ACC112 (cell line): ENCODE data around the gene COL18A1.
A peak's percentile ranks its signal among the peaks of the same experiment; 100 is the strongest.

Experiments used
- H2AFZ ChIP-seq: fragments of 200-600 bp; sonication (generic); one replicate; pipeline ENCODE4 v1.6.0; 2017; ENCODE audit warnings: antibody characterized with exemption, low read length; ENCODE audit not compliant: unreplicated experiment
- H3K27ac ChIP-seq: fragments of 200-600 bp; sonication (generic); 2 replicates; pipeline ENCODE4 v1.5.1; 2014; ENCODE audit warnings: low read depth, mild to moderate bottlenecking, antibody characterized with exemption, low read length, moderate library complexity
- H3K27me3 ChIP-seq: fragments of 200-600 bp; sonication (generic); 2 replicates; pipeline ENCODE4 v1.6.1; 2014; ENCODE audit warnings: mild to moderate bottlenecking, antibody characterized with exemption, low read length, moderate library complexity, mixed read lengths; ENCODE audit not compliant: insufficient read depth
- H3K36me3 ChIP-seq: fragments of 200-600 bp; sonication (generic); 2 replicates; pipeline ENCODE4 v1.6.1; 2016; ENCODE audit warnings: mild to moderate bottlenecking, antibody characterized with exemption, low read length, moderate library complexity, mixed read lengths; ENCODE audit not compliant: insufficient read depth
- H3K4me1 ChIP-seq: fragments of 200-600 bp; sonication (generic); one replicate; pipeline ENCODE4 v1.6.1; 2016; ENCODE audit warnings: low read length, mixed read lengths; ENCODE audit not compliant: insufficient read depth, unreplicated experiment, control insufficient read depth
- H3K4me3 ChIP-seq: fragments of 200-600 bp; sonication (generic); 2 replicates; pipeline ENCODE4 v1.5.1; 2014; ENCODE audit warnings: mild to moderate bottlenecking, low read depth, low read length
- H3K79me2 ChIP-seq: fragments of 200-600 bp; sonication (generic); one replicate; pipeline ENCODE4 v1.6.0; 2016; ENCODE audit warnings: low read length; ENCODE audit not compliant: control insufficient read depth, unreplicated experiment, insufficient read depth

COL18A1 gene

DNA sequence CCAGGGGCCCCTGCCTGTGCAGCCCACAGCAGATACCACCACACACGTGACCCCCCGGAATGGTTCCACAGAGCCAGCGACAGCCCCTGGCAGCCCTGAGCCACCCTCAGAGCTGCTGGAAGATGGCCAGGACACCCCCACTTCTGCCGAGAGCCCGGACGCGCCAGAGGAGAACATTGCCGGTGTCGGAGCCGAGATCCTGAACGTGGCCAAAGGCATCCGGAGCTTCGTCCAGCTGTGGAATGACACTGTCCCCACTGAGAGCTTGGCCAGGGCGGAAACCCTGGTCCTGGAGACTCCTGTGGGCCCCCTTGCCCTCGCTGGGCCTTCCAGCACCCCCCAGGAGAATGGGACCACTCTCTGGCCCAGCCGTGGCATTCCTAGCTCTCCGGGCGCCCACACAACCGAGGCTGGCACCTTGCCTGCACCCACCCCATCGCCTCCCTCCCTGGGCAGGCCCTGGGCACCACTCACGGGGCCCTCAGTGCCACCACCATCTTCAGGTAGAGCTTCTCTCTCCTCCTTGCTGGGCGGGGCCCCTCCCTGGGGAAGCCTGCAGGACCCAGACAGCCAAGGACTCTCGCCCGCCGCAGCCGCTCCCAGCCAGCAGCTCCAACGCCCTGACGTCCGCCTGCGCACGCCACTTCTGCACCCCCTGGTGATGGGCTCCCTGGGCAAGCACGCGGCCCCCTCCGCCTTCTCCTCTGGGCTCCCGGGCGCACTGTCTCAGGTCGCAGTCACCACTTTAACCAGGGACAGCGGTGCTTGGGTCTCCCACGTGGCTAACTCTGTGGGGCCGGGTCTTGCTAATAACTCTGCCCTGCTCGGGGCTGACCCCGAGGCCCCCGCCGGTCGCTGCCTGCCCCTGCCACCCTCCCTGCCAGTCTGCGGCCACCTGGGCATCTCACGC is 51.0 kb downstream of the COL18A1 start:
- Histone ChIP-seq H3K27ac (no peak overlapping the region), H3K36me3 (peaks cover 2% of the 10 kb centered on the region; the same call in 1 of the 2 replicates), H3K27me3 (no peaks in the 10 kb centered on the region), H3K79me2 (no peaks in the 10 kb centered on the region), H3K4me3 (peak overlapping the region; percentile 73), H2AFZ (peak overlapping the region; percentile 80), H3K4me1 (peaks cover 21% of the 10 kb centered on the region)

DNA sequence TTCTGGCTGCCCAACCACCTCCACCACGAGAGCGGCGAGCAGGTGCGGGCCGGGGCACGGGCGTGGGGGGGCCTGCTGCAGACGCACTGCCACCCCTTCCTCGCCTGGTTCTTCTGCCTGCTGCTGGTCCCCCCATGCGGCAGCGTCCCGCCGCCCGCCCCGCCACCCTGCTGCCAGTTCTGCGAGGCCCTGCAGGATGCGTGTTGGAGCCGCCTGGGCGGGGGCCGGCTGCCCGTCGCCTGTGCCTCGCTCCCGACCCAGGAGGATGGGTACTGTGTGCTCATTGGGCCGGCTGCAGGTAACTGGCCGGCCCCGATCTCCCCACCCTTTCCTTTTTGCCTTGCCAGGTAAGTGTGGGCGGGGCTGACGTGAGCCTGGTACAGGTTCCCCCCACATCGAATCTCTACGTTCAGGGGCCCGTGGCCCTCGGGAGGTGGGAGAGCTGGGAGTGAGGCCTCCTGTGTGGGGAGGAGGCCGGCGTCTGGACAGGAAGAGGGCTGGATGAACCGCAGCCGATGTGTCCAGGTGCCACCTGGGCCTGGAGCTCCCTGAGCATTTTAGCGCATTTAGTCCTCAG is 51.7 kb downstream of the COL18A1 start:
- H3K79me2 ChIP-seq: no peaks in the 10 kb centered on the region

DNA sequence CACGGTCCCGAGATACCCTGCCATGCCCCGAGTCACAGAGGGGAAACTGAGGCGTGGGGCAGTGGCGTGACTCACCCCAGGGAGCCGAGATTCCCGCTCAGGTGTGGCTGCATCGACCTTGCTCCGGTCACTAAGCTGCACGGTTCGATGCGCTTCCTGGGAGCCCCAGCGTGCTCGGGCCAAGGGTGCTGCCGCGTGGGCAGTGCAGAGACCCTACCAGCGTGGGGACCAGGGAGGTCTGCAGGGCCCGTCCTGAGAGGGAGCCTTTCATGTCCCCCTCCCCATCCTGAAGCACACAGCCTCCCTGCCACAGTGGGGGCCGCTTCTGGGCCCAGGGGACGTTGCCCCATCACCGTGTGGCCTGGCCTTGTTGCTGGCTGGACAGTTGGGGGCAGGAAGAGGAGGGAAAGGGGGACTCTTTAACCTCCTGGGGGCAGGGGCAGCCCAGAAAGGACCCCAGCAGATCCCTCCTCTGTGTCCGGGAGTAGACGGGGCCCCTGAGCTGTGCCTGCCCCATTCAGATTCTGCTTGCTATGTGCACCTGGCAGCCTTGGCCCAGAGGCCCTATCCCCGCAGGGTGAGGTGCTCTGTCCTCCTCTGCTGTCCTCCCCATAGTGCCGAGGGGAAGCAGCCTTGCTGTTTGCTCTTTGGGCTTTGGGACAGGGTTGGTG is 52.3 kb downstream of the COL18A1 start:
- Histone ChIP-seq H3K4me3 (no peak overlapping the region), H3K27me3 (no peaks in the 10 kb centered on the region), H3K79me2 (no peaks in the 10 kb centered on the region), H3K4me1 (peaks cover 24% of the 10 kb centered on the region), H3K27ac (no peak overlapping the region), H3K36me3 (peaks cover 10% of the 10 kb centered on the region; the same call in 1 of the 2 replicates), H2AFZ (no peak overlapping the region)

More for the DNA sequence above, 51.7 kb downstream of the COL18A1 start:
- H3K27me3 ChIP-seq: no peaks in the 10 kb centered on the region
- H3K27ac ChIP-seq: no peak overlapping the region
- H3K4me3 ChIP-seq: 0 out of 2 replicates have a peak overlapping the region, but pooled peaks have one; percentile 73
- peaks cover 24% of the 10 kb centered on the region for H3K4me1 ChIP-seq
- peaks cover 9% of the 10 kb centered on the region; the same call in 1 of the 2 replicates for H3K36me3 ChIP-seq
- H2AFZ ChIP-seq: no peak overlapping the region

DNA sequence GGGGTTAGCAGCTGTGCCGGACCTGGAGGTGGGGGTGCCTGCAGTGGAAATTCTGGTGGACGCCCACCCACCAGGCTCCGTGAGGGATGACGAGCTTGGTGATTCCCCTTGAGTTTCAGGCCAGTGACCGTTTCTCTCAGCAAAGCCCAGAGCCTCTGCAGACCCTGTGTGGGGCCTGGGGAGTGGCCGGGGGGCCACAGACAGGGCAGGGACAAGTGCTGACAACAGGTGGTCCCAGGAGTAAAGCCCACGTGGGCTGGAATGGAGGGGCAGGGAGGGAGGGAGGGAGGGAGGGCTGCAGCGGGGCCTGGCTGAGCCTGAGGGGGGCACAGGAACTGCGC is 52.8 kb downstream of the COL18A1 start:
- Histone ChIP-seq H3K4me1 (peaks cover 24% of the 10 kb centered on the region), H3K36me3 (peaks cover 10% of the 10 kb centered on the region; the same call in 1 of the 2 replicates), H3K27me3 (no peaks in the 10 kb centered on the region), H2AFZ (no peak overlapping the region), H3K27ac (no peak overlapping the region), H3K4me3 (no peak overlapping the region), H3K79me2 (no peaks in the 10 kb centered on the region)

DNA sequence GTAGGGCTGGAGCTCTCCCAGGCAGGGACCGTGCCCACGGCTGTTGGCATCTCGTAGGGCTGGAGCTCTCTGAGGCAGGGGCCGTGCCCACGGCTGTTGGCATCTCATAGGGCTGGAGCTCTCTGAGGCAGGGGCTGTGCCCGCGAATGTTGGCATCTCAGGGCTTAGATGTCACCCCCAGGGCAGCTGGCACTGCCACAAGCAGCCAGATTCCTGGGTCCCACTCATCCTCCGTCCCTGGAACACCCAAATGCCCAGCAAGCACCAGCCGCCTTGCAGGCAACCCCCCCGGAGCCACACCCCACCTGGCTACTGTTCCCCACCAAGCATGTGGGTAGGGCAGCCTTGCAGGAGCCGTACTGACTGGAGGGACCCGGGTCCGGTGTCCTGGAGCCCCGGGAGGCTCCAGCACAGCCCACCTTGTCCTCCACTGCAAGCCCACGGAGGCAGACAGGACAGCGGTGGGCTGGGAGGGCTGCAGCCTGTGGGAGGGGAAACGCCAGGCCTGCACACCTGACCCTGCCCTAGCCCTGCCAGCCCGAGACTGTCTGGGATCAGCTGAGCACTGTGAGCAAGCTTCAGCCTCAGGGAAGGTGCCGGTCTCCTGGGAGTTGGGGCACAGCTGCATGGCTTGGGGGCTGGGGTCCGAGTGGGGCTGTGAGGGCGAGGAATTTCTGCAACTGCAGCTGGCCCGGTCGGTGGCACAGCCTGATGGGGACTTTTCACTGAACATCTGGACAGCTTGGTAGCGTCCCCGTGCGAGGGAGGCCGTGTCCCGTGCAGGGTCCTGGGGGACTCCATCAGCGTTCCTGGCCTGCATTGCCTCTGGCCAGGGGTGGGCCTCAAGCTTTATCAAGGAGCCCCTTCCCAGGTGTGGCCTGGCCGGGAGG is 53.6 kb downstream of the COL18A1 start:
- peaks cover 24% of the 10 kb centered on the region for H3K4me1 ChIP-seq
- H3K36me3 ChIP-seq: peaks cover 10% of the 10 kb centered on the region; the same call in 1 of the 2 replicates

DNA sequence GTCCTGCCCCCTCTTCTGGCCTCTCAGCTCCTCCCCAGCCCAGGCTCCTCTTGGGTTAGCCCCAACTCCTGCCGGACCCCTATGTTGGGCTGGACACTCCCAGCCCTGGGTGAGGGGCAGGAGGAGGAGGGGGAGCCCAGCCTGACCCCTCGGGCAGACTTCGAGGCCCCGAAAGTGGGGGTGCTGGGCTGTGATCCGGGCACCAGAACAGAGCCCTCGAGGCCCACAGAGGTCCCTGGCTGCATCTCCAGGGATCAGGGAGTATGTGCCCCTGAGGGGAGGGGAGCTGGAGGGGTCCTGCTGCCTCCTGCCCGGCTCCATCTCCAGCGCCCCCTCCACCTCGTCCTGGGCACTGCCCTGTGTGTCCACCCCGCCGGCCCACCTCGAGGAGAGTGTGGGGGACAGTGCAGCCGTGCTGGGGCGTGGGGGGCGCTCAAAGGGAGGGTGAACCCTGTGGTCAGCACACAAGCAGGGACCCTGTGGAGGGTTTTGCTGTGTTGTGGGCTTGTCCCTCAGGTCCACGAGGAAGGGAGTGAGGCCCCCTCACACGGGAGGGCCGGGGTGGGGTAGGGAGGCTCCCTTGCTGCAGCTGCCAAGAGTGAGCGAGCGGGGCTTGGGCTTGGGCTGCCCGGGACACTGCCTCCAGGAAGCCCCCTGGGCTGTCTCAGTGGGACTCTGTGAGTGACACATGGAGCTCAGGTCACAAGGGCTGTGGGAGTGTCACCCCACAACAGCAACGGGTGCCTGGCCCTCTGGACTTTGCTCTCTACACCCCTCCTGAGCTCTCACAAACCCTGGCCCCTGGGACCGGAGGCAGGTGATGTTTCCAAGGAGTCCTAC is 54.4 kb downstream of the COL18A1 start:
- Histone ChIP-seq H2AFZ (no peak overlapping the region), H3K79me2 (no peaks in the 10 kb centered on the region), H3K27ac (peak overlapping the region; percentile 94; the same call in 1 of the 2 replicates), H3K4me1 (peaks cover 24% of the 10 kb centered on the region), H3K36me3 (peaks cover 10% of the 10 kb centered on the region; the same call in 1 of the 2 replicates), H3K27me3 (no peaks in the 10 kb centered on the region), H3K4me3 (no peak overlapping the region)

More for the DNA sequence above, 53.6 kb downstream of the COL18A1 start:
- H3K27me3 ChIP-seq: no peaks in the 10 kb centered on the region
- no peaks in the 10 kb centered on the region for H3K79me2 ChIP-seq
- no peak overlapping the region for H2AFZ ChIP-seq
- no peak overlapping the region for H3K4me3 ChIP-seq
- H3K27ac ChIP-seq: no peak overlapping the region

DNA sequence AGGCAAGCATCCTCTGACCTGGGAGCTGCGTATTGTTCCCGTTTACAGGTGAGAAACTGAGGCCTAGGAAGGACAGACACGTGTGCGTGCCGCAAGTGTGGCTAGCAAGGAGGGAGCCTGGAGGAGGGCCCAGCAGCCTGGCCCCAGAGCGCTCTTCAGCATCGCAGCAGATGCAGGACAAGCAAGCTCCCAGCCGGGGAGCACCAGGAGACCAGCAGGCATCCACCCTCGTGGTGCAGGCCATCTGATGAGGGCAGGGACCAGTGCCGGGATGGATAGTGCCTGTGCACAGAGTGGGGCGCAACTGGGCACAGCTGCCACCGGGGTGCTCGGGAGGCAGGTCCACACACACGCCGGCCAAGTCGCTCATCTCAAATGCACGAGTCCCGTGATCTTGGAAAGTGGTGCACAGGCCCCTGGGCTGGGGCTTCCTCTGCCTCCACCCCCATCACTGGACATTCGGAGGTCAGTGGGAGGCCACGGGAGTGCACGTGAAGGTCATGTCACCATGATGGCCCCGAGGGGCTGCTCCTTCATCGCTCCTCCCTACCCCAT is 55.1 kb downstream of the COL18A1 start:
- 0 out of 2 replicates have a peak overlapping the region, but pooled peaks have one; percentile 24 for H3K4me3 ChIP-seq
- H3K27me3 ChIP-seq: no peaks in the 10 kb centered on the region
- H3K36me3 ChIP-seq: peaks cover 10% of the 10 kb centered on the region; the same call in 1 of the 2 replicates
- H2AFZ ChIP-seq: no peak overlapping the region
- no peaks in the 10 kb centered on the region for H3K79me2 ChIP-seq
- peak overlapping the region; percentile 94 for H3K27ac ChIP-seq
- peaks cover 20% of the 10 kb centered on the region for H3K4me1 ChIP-seq

DNA sequence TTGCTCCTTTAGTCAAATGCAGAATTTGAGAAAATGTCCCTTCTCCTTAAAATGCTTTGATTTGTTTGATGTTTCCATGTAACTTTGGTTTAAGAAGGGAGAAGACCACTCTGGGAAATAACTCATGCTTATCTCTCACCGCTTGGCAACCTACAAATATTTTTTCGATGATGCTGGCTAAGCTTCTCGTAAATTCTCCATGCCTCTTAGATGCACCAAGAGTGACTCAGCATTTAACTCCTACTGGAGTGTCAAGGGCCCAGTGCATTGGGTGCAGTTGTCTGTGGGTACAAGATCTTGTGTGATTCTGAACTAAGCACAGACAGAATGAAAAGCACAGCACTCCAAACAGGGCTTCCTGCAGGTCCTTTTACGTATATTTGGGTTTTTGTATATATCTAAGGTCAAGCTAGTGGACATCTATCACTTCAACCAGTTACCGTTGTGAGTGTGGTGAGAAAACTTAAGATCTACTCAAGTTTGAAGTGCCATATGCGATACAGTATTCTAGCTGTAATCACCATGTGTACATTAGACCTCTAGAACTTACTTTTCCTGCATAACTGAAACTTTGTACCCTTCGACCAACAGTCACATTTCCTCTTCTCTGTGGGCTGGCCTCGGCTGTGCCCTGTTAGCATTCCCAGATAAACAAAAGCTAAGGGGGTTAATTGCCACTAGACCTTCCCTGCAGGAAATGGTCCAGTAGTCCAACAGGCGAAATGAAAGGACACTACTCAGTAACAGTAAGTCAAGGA is 55.8 kb downstream of the COL18A1 start:
- Histone ChIP-seq H3K36me3 (peaks cover 10% of the 10 kb centered on the region; the same call in 1 of the 2 replicates), H3K27me3 (no peaks in the 10 kb centered on the region), H3K4me1 (peaks cover 14% of the 10 kb centered on the region), H3K27ac (peak overlapping the region; percentile 94), H3K79me2 (no peaks in the 10 kb centered on the region), H3K4me3 (peak overlapping the region; percentile 24; the same call in 1 of the 2 replicates), H2AFZ (peak overlapping the region; percentile 25)
